NCI-H1105 treated with DMSO at 0.1 percent for 48 hours (cell line): ENCODE data around the gene VSTM2L.

Source experiments
- DNase-seq: peaks from one replicate; lab custom pipeline; 2025; lab: John Stamatoyannopoulos, UW

The VSTM2L gene

GRCh38 chr20:37968841-37969401 is 66.0 kb downstream of the VSTM2L start:
- peak; percentile 96 for DNase-seq

- no peak for DNase-seq
Measured at GRCh38 chr20:37969949-37970855, 67.3 kb downstream of the VSTM2L start.

- no peak for DNase-seq
Measured at GRCh38 chr20:37970856-37971245, 67.9 kb downstream of the VSTM2L start.

- DNase-seq: no peak
Measured at GRCh38 chr20:37971561-37972127, 68.7 kb downstream of the VSTM2L start.

GRCh38 chr20:37972256-37973058 is 69.5 kb downstream of the VSTM2L start:
- DNase-seq: no peak

GRCh38 chr20:37973059-37973910 is 70.4 kb downstream of the VSTM2L start:
- DNase-seq: no peak

- no peak for DNase-seq
Measured at GRCh38 chr20:37976887-37977286, 74.0 kb downstream of the VSTM2L start.

- no peak for DNase-seq
Measured at GRCh38 chr20:37977338-37977737, 74.4 kb downstream of the VSTM2L start.

GRCh38 chr20:37977786-37978185 is 74.9 kb downstream of the VSTM2L start:
- no peak for DNase-seq

GRCh38 chr20:37979021-37979985 is 76.4 kb downstream of the VSTM2L start:
- no peak for DNase-seq

GRCh38 chr20:37980383-37980782 is 77.5 kb downstream of the VSTM2L start:
- no peak for DNase-seq

GRCh38 chr20:37980876-37981275 is 77.9 kb downstream of the VSTM2L start:
- no peak for DNase-seq

- DNase-seq: no peak
Measured at GRCh38 chr20:37981568-37981967, 78.6 kb downstream of the VSTM2L start.

- no peak for DNase-seq
Measured at GRCh38 chr20:37983286-37983685, 80.4 kb downstream of the VSTM2L start.

- DNase-seq: peak; percentile 92
Measured at GRCh38 chr20:37984018-37984785, 81.3 kb downstream of the VSTM2L start.

GRCh38 chr20:37986044-37986858 is 83.3 kb downstream of the VSTM2L start:
- no peak for DNase-seq

- no peak for DNase-seq
Measured at GRCh38 chr20:37986873-37987601, 84.1 kb downstream of the VSTM2L start.
